BE2C (cell line): ENCODE measurements around the gene ENO2.
"Not testable (repeated sequence)": the region's sequence is repeated elsewhere in the genome, so short reads cannot be mapped to it uniquely, and the experiment has no call there.

ENCODE experiments used
- DNase-seq: peaks from one replicate; pipeline ENCODE4 v3.0.0-alpha.2; 2020
- H3K27me3 ChIP-seq: fragments of 250-450 bp; sonication (Bioruptor Pico); 2 replicates; pipeline ENCODE4 v1.5.1; 2020; ENCODE audit warnings: mild to moderate bottlenecking
- H3K36me3 ChIP-seq: fragments of 250-450 bp; sonication (Bioruptor Pico); 2 replicates; pipeline ENCODE4 v1.5.1; 2020; ENCODE audit warnings: mild to moderate bottlenecking
- H3K4me1 ChIP-seq: fragments of 250-450 bp; sonication (Bioruptor Pico); 2 replicates; pipeline ENCODE4 v1.5.1; 2020
- H3K4me3 ChIP-seq: 2 replicates; pipeline ENCODE4 v1.5.1; 2011; ENCODE audit warnings: low read depth, low read length
- H3K9me3 ChIP-seq: fragments of 250-450 bp; sonication (Bioruptor Pico); 2 replicates; pipeline ENCODE4 v1.5.1; 2020
- TF ChIP-seq, protein P1 (sequence below): IDR thresholded peaks from 2 replicates; pipeline ENCODE4 v1.5.1; 2012; ENCODE audit warnings: mild to moderate bottlenecking, low read depth, low read length

Gene ENO2

DNA sequence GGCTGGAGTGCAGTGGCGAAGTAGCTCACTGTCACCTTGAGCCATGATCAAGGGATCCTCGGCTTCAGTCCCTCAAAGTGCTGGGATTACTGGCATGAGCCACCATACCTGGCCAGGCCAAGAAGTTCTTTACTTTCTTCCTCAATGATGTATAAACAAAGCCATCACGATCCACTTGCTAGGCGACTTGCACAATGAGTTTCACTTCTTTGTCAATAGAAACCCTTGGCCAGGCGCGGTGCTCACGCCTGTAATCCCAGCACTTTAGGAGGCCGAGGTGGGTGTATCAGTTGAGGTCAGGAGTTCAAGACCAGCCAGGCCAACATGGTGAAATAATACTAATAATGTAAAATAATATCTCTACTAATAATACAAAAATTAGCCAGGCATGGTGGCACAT lies 26.9 kb upstream of the ENO2 start:
- Histone ChIP-seq H3K4me1 (peaks cover 10% of the 10 kb centered on the region), H3K9me3 (no peaks in the 10 kb centered on the region), H3K36me3 (peaks cover 7% of the 10 kb centered on the region), H3K27me3 (no peaks in the 10 kb centered on the region), H3K4me3 (no peak overlapping the region)
- no peak for DNase-seq
- TF ChIP-seq, protein P1, sequence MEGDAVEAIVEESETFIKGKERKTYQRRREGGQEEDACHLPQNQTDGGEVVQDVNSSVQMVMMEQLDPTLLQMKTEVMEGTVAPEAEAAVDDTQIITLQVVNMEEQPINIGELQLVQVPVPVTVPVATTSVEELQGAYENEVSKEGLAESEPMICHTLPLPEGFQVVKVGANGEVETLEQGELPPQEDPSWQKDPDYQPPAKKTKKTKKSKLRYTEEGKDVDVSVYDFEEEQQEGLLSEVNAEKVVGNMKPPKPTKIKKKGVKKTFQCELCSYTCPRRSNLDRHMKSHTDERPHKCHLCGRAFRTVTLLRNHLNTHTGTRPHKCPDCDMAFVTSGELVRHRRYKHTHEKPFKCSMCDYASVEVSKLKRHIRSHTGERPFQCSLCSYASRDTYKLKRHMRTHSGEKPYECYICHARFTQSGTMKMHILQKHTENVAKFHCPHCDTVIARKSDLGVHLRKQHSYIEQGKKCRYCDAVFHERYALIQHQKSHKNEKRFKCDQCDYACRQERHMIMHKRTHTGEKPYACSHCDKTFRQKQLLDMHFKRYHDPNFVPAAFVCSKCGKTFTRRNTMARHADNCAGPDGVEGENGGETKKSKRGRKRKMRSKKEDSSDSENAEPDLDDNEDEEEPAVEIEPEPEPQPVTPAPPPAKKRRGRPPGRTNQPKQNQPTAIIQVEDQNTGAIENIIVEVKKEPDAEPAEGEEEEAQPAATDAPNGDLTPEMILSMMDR, result no peak

DNA sequence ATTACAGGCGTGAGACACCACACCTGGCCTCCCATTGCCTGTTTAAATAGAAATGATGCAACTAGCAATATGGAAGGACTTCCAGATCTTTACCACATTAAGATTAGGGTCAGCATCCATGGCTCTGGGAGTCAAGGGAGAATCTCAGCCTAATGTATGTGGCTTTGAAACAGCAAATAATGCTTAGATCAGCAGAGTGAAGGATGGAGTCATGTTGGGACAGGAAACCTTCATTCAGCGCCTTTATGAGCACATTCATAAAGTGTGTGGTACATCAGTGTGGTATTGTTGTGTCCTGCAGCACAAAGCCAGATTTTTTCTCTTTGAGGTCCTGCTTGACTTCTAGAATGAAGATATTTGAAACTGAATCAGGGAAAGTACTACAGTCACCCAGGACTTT lies 26.0 kb upstream of the ENO2 start:
- Histone ChIP-seq H3K27me3 (no peaks in the 10 kb centered on the region), H3K4me3 (no peak overlapping the region), H3K9me3 (no peaks in the 10 kb centered on the region), H3K36me3 (peaks cover 7% of the 10 kb centered on the region), H3K4me1 (peaks cover 10% of the 10 kb centered on the region)
- DNase-seq, result no peak
- TF ChIP-seq, protein P1, result no peak

DNA sequence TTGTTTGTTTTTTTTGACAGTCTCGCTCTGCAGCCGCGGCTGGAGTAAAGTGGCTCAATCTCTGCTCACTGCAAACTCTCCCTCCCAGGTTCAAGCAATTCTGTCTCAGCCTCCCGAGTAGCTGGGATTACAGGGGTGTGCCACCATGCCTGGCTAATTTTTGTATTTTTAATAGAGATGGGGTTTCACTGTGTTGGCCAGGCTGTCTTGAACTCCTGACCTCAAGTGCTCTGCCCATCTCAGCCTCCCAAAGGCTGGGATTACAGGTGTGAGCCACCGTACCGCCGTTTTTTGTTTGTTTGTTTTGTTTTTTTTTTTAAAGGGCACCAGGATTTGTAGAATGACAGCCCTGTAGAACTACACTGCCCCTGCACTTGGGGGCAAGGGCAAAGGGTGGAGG lies 25.6 kb upstream of the ENO2 start:
- not testable (repeated sequence) for H3K4me3 ChIP-seq, H3K36me3 ChIP-seq, H3K9me3 ChIP-seq, DNase-seq, H3K27me3 ChIP-seq, H3K4me1 ChIP-seq

DNA sequence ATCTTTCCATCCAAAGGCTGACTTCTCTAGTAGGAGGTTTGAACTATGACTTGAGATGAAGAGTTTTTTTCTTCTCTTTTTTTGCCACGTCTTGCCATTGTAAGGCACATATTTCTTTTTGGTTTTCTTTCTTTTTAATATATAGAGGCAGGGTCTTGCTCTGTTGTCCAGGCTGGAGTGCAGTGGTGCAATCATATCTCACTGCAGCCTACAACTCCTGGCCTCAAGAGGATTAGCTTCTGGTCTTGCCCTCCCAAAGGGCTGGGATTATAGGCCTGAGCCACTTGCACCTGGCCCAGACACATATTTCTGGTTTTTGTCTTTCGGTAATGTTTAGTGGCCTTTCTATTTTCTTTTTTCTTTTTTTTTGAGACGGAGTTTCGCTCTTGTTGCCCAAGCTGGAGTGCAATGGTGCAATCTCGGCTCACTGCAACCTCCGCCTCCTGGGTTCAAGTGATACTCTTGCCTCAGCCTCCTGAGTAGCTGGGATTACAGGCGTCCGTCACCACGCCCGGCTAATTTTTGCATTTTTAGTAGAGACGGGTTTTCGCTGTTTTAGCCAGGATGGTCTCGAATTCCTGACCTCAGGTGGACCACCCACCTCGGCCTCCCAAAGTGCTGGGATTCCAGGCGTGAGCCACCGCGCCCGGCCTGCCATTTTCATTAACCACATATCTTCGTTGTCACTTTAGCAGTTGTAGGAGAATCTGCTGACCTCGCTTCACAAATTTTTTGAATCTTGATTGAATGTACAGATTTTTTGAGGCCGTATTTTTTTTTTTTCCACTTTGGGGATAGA lies 24.4 kb upstream of the ENO2 start:
- H3K9me3 ChIP-seq, H3K27me3 ChIP-seq, DNase-seq, H3K4me3 ChIP-seq, H3K36me3 ChIP-seq, H3K4me1 ChIP-seq: not testable (repeated sequence)

DNA sequence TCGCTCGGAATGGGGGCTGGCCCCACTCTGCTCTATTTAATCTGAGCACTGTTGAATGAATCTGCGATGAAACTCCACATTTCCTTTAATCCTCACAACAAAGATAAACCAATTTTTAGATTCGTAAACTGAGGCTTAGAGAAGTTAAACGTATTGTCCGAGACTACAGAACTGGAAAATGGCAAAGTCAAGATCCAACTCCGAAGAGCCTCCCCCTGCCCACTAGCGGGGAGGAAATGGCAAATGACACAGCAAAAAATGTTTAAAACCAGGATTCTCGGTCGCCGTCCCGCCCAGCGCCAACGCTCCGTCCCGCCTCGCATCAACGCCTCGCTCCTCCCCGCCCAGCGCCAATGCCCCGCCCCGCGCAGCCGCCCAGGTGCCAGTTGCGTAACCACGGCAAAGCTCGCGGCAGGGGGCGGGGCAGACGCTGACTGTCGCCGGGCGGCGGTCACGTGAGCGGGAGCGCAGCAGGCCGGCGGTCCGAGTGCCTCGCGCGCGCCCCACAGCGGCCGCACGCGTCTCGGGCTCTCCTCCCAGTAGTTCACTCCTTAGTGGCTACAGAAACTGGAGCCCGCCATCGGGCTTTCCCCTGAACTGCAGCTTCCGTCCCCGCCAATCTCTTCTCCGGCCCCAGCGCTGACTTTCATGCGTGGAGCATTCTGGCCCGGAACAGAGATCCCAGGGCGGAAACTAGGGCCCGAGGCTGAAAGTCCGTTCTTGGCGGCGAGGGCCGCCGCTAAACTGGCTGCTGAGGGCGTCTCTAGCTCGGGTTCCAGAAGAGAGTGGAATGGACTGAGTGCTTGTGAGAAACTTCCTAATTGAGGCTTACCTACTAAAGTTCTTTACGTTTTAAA lies 23.4 kb upstream of the ENO2 start:
- Histone ChIP-seq H3K4me1 (peaks cover 6% of the 10 kb centered on the region), H3K4me3 (peak overlapping the region; percentile 68), H3K9me3 (no peaks in the 10 kb centered on the region), H3K36me3 (no peaks in the 10 kb centered on the region), H3K27me3 (no peaks in the 10 kb centered on the region)
- TF ChIP-seq, protein P1, result peak; percentile 67
- DNase-seq, result peak; percentile 99

DNA sequence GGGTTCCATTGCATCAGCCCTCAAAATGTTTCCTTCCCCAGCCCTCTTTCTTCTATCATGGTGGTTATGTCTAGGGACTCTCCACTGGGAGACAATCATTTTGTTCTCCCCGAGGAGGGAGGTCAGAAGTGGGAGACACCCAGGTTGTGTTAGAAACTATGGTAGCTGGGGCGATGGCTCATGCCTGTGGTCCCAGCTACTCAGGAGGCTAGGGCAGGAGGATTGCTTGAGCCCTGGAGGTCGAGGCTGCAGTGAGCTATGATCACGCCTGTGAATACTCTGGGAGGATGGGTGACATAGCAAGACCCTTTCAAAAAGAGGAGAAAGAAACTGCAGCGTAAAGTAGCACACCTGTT lies 22.8 kb upstream of the ENO2 start:
- no peaks in the 10 kb centered on the region for H3K36me3 ChIP-seq
- no peak for DNase-seq

DNA sequence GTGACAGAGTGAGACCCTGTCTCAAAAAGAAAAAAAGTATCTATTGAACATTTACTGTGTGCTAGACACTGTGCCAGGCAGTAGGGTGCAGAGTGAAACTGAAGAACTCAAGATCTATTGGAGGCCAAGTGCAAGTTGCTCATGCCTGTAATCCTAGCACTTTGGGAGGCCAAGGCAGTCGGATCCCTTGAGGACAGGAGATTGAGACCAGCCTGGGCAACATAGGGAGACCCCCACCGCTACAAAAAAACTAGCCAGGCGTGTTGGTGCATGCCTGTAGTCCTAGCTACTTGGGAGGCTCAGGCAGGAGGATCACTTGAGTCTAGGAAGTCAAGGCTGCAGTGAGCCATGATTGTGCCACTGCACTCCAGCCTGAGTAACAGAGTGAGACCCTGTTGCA lies 21.7 kb upstream of the ENO2 start:
- not testable (repeated sequence) for DNase-seq, H3K9me3 ChIP-seq

More for the DNA sequence above, 22.8 kb upstream of the ENO2 start:
- Histone ChIP-seq H3K27me3 (no peaks in the 10 kb centered on the region), H3K4me1 (peaks cover 3% of the 10 kb centered on the region), H3K9me3 (no peaks in the 10 kb centered on the region), H3K4me3 (peak overlapping the region; percentile 68)
- TF ChIP-seq, protein P1, result no peak

More for the DNA sequence above, 21.7 kb upstream of the ENO2 start:
- H3K36me3 ChIP-seq, H3K27me3 ChIP-seq, H3K4me1 ChIP-seq, H3K4me3 ChIP-seq: not testable (repeated sequence)
